AML-193 (cell line): Measurements from ENCODE around the gene MYO5C.

Experiments
- DNase-seq, 2 experiments: peaks; one replicate each; lab custom pipeline; 2025; lab: John Stamatoyannopoulos, UW

Gene MYO5C

DNA sequence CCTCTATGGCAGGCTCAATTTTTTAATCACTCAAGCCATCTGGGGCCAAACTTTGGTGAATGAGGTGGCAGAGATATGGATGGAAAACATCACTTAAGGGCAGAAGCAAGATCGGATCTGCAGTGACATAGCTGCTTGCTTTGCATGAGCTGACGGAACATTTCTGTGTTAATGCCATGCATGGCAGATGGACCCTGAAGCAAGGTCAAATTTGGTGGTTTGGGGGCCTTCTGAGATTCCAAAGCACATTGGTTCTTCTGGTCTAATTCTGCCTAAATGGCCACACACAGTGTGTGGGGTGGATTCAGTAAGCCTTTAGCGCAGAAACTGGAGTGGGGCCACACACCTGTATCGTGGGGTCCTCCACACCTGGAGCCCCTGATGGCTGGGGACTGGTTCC is 144.7 kb downstream of the MYO5C start:
- DNase-seq: no peak

DNA sequence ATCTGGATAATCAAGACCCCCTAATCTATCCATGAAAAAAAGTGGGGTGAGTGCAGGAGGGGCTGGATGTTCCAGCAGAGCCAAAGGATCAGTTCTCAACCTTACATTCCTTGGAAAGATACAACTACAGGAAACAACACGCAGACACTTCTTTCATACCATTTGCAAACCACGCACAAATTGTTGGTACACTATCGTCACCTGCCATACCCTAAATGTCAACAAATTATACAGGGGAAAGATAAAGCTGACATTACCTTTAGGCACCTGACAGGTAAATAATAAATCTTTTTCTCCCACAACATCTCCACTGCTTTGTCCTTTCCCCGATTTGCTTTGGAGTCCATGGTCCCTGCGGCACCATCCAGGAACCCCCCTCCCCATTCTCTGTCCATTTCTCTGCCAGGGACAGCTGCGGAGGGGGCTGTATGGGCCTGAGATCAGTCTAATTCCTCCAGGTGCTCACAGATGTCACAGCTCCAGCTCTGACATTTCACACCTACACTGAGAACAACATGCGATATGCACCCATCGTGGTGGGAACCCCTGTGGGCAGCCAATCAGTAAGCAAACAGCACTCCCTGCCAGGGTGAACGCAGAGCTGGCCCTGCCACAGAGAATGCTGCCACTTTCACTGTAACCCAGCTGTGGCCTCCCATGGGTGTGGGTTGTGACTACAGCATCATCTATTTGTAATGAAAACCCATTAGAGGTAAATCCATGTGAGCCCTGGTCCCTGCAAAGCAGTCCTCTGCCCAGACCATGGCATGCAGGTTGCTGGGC is 145.4 kb downstream of the MYO5C start:
- no peak for DNase-seq

DNA sequence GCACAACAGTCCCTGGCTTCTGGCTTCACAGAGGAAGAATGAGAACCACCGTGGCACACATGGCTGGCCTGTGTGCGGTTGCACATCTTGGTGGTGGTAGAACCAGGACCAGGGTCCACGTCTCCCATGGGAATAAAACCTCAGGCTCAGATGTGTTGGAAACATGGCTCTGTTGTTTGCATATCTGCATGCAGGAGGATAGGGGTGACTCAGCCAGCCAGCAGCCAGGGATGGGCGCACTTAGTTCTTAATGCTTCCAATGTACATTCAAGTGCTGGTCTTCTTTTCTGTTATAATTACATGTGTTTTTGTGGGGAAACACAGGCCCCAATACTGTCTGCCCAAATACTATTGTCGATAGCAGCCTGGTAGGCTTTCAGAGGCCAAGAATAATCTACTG is 147.2 kb downstream of the MYO5C start:
- DNase-seq: no peak

DNA sequence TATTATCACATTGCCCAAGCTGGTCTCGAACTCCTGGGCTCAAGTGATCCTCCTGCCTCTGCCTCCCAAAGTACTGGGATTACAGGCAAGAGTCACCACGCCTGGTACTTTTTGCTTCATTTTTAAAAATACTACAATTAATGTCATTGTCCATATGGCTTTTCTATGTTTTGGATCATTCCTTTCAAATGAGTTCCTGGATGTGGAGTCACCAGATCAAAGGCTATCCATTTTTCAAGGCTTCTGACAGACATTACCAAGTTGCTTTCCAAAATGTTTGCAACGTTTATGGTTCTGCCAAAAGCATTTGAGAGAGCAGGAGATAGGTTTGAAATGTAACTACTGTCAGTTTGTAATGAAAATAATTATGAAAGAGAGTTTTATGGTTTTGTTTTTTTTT is 148.8 kb downstream of the MYO5C start:
- DNase-seq: no peak

DNA sequence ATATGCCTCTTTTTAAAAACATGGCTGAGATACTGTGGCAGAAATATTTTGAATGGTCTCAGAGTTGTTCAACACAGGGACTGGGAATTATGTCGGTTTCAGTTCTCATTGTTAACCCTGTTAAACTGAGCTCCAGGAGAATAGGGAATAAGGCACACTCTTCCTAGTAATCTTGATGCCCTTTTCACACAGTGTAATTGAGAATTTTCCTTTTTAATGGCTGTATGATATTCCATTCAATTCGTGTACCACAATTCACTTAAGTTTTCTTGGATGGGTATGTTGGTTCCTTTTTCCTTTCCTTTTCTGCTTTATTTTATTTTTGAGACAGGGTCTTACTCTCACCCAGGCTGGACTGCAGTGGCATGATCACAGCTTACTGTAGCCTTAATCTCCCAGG is 149.3 kb downstream of the MYO5C start:
- no peak for DNase-seq

DNA sequence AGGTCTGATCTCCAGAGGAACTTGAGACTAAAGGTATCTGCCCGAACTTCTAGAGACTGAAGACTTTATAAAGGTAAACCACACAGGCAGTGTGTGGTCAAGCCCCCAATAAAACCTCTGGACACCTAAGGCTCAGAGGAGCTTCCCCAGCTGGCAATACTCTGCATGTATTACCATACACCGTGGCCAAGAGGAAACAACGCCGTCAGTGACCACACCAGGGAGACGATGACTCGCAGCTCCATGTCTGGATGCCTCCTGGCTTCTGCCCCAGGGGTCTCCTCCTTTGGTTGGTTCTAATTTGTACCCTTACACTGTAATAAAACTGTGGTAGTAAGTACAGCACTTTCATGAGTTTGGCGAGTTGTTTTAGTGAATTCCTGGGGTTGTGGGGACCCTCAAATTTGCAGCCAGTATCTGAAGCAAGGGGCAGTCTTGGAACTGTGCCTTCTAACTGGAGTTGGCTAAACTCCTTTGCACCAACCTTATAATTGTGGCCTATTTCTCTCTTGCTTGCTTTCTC is 150.9 kb downstream of the MYO5C start:
- no peak for DNase-seq

DNA sequence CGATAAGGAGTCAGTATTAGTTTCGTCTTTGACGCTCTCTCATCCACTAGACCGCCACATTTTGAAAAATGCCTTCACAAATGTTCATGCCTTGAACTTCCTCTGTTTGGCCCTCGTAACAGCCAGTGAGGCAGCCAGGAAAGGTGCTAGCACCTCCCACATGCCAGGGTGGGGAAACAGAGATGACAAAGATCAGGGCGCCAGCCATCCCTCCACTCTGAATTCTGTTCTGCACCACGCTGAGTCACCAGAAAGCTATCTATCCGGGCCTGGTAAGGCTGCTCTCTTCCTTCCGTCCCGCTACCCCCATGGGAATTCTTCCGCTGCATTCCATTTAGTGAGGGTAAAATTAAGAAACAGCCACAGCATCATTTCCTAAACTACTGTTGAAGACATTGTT is 151.7 kb downstream of the MYO5C start:
- DNase-seq: no peak
